HG02852 (cell line): ENCODE data around the gene OSGIN1.

Experiments used
- ATAC-seq: cut with Tn5 transposase; IDR thresholded peaks from one replicate; pipeline ENCODE4 v1.9.1; 2021; ENCODE audit warnings: mild to moderate bottlenecking, moderate library complexity; ENCODE audit not compliant: unreplicated experiment

The OSGIN1 gene

DNA sequence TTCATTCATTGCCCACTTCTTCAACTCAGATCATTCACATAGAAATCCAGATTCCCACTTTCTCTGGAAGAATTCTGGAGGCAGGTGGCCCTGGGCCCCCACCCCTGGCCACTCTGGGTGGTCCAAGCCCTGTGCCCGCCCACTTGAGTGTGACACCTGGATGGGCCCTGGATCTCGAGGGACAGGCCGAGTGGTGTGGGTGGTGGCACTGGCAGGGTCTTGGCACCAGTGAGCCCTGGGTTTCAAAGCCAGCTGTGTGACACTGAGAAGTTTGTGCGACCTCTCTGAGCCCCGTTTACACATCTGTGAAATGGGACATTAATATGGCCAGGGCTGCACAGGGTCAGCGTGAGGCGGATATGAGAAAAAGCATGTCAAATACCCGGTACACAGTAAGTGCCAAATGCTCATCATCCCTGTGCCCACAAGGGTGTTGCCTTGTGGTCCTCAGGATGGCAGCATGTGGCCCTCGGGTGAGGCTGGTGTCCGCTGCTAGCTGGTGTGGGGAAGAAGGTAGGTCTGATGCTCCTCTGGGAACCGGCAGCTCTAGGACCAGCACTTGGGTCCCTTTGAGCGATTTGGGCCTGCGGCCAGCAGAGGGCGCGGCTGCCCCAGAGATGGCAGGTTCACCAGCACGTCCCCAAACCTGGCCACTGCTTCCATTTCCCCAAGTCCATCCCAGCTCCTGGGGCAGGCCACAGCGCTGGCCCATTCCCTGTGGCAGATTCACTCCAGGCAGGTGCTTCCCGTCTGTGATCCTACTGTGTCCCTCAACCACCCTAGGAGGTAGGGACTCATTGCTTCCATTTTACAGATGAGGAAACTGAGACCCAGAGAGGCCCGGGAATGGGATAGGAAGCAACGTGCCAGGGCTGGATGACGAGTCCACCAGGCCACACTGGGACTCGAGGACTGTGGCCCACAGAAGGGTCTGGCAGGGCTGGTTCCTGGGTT, 3.6 kb downstream of the OSGIN1 start:
- ATAC-seq: peak; percentile 54

DNA sequence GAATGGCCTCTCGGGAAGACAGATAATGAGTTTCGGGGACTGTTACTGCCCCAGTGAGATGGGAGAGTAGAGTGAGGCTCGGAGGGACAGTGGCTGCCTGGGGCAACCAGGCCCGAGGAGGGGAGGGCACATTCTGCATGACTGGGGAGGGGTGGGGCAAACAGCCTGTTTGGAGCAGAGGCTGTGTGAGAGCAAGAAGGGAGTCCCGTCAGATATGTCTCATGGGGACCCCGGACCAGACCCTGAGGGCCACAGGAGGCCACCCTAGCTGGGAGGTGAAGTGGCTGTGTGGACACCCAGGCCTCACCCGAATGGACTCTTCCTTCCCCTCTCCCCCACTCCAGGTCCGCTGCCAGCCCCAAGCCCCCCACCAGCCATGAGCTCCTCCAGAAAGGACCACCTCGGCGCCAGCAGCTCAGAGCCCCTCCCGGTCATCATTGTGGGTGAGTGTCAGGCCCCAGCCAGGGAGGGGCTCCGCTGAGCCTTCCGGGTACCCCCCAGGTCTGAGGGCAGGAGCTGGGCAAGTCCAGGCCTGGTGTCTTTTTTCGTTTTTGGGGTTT, 4.3 kb downstream of the OSGIN1 start:
- ATAC-seq: no peak

DNA sequence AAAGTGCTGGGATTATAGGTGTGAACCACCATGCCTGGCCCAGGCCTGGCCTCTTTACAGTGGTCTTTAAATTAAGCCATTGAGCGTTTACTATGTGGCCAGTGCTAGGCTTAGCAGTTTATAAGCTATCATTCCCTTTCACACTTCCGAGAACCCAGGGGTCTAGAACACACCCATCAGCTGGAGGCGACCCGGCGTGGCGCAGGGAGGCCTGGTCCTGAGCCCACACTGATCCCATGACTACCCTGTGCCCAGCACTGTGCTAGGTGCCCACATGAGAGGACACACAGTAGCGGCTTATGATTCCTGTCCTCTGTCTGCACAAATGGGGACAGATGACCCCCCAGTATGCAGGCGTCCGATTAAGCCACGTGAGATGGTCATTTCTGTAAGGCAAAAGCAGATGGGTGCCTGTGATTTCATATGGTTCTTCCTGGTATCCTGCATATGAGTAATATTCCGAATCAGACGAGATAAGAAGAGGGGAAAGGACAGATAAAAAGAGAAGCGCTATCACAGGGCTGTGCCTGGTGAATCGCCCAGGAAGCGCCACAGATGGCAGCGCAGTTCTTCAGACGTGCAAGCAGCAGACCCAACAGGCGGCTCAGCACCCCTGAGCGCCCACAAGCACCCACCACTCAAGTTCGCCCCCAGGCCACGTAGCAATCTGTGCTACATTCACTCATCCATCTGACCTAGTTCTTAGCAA, 5.3 kb downstream of the OSGIN1 start:
- ATAC-seq: no peak

DNA sequence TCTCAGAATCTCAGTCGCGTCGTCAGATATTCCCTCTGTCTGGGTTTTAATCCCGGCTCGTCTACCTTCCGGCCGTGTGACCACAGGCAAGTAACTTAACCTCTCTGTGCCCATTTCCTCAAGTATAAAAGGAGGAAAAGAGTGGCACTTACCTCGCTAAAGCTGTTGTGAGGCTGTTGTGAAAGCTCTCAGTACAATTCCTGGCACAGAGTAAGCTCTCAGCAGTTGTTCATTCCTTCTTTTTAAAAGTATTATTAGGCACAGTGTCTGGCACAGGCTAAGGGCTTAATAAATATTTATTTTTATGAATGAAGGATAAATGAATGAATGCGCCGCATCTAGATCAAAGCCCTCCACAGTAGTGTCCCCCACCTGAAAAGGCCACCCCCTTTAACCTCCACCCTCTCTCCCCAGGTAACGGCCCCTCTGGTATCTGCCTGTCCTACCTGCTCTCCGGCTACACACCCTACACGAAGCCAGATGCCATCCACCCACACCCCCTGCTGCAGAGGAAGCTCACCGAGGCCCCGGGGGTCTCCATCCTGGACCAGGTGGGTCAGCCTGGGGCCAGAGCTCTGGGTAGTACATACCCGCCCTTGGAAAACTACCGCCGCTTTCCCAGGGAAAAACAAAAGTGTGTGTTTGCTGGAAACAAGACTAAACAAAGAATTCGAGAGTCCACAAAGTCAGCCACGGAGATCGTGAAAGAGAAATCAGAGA, 6.0 kb downstream of the OSGIN1 start:
- ATAC-seq: no peak

DNA sequence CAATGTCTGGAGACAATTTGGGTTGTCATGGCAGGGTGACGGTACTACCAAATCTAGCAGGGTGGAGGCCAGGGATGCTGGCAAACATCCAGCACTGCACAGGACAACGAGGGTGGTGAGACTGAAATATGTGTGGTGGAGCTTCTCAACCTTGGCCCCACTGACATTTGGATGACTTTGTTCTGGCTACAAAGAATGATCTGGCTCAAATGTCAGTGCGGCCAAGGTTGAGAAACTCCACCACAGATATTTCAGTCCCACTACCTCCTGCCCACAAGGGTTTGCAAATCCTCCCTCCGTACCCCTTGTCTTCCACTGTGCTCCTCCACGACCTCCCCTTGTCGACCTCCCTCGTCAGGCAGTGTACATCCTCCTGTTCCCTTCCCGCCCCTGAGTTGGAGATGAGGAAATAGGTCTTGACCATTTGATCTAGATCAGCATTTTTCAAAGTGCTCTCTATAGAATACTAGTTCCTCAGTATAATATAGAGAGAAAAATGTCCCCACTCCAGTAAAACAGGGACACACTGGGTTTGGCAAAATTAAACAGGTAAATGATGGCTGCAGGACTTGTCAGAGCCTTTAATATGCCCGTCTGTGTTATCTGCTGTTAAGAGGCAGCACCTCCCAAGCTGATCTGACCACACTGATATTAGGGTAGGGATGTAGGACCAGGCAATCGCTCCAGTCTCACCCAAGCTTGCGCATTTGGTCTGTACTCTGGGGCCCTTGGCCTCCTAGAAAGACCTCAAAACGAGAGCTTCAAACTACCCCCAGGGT, 6.8 kb downstream of the OSGIN1 start:
- no peak for ATAC-seq

DNA sequence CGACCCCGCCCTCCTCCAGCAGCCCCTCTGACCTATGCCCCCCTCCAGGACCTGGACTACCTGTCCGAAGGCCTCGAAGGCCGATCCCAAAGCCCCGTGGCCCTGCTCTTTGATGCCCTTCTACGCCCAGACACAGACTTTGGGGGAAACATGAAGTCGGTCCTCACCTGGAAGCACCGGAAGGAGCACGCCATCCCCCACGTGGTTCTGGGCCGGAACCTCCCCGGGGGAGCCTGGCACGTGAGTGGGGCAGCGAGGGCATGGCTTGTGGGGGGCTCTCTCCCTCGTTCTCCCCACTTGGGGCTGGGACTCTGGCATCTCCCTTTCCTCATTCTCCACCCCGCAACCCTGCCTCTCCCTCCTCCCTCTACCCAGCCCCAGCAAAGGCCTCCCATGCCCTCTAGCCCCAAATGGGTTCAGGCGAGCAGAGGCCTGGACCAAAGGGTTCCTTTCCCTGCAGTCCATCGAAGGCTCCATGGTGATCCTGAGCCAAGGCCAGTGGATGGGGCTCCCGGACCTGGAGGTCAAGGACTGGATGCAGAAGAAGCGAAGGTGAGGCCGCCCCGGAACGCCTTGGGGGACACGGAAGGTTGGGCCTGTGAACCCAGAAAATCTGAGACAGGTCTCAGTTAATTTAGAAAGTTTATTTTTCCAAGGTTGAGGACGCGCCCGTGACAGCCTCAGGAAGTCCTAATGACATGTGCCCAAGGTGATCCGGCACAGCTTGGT, 7.6 kb downstream of the OSGIN1 start:
- no peak for ATAC-seq

DNA sequence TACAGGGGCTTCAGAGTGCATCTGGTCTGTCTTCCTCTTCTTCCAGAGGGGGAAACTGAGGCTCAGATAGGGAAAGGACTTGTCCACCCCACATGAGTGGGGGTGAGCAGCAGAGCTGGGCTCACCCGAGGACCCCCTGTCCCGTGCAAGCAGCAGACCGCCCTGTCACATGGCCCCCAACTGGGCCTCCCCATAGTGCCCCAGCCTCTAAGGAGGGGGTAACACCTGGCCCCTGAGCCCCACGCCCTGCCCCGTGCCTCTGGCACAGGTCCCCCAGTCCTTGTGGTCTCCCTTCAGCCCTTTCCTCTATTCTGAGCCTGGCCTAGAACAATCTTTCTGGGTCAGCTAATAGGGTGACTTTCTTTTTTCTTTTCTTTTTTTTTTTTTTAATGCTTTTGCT, 8.6 kb downstream of the OSGIN1 start:
- no peak for ATAC-seq

DNA sequence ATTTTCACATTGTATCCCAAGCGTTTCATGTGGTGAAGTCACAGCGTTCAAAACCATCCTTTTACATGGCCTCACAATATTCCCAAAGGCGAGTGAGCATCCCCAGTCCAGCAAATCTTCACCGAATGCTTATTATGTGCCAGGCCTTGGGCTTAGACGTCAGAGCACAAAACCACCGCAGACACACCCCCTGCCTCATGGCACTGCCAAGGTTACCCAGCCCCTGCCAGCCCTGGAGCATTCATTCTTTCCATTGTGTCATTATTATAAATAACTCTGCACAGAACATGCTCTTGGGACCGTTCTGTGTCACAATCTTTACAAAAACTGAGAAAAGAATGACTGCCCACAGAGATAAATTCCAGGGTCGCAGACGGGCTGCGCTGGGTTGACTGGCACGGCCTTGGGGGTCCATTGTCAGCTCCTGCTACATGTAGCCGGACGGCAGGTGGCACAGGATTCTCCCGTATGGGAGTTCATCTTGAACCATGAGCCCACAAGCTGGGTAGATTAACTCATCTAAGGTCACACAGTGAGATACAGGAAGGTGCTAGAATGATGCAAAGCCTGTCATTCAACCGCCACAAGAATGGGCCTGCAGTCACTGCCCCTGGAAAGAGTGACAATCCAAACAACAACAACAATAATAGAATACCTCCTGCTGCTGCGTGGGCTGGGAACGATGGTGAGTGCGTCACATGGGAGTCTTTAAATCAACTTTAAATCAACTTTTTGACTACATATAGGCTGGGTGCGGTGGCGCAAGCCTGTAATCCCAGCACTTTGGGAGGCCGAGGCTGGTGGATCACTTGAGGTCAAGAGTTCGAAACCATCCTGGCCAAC, 10.5 kb downstream of the OSGIN1 start:
- no peak for ATAC-seq

DNA sequence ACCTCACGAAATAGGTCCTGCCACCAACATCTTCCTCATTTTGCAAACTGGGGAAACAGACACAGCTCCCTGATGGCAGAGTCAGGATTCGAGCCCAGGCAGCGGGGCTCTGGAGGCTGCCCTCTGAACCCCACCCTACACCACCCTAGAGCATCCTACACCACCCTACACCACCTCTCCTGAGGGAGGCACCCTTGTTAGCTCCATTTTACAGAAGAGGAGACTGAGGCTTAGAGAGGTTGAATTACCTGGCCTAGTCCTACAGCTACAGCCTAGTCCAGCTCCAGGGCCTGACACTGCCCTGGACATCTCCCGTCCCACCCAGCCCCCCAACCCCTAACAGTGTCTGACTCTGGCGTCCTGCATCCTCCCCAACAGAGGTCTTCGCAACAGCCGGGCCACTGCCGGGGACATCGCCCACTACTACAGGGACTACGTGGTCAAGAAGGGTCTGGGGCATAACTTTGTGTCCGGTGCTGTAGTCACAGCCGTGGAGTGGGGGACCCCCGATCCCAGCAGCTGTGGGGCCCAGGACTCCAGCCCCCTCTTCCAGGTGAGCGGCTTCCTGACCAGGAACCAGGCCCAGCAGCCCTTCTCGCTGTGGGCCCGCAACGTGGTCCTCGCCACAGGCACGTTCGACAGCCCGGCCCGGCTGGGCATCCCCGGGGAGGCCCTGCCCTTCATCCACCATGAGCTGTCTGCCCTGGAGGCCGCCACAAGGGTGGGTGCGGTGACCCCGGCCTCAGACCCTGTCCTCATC, 11.8 kb downstream of the OSGIN1 start:
- ATAC-seq: no peak

DNA sequence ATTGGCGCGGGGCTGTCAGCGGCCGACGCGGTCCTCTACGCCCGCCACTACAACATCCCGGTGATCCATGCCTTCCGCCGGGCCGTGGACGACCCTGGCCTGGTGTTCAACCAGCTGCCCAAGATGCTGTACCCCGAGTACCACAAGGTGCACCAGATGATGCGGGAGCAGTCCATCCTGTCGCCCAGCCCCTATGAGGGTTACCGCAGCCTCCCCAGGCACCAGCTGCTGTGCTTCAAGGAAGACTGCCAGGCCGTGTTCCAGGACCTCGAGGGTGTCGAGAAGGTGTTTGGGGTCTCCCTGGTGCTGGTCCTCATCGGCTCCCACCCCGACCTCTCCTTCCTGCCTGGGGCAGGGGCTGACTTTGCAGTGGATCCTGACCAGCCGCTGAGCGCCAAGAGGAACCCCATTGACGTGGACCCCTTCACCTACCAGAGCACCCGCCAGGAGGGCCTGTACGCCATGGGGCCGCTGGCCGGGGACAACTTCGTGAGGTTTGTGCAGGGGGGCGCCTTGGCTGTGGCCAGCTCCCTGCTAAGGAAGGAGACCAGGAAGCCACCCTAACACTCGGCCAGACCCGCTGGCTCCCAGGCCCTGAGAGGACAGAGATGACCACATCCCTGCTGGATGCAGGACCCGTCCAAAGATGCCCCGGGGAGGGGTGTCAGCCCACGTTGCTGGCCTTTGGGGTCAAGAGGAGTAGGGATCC, 12.6 kb downstream of the OSGIN1 start:
- ATAC-seq: no peak

DNA sequence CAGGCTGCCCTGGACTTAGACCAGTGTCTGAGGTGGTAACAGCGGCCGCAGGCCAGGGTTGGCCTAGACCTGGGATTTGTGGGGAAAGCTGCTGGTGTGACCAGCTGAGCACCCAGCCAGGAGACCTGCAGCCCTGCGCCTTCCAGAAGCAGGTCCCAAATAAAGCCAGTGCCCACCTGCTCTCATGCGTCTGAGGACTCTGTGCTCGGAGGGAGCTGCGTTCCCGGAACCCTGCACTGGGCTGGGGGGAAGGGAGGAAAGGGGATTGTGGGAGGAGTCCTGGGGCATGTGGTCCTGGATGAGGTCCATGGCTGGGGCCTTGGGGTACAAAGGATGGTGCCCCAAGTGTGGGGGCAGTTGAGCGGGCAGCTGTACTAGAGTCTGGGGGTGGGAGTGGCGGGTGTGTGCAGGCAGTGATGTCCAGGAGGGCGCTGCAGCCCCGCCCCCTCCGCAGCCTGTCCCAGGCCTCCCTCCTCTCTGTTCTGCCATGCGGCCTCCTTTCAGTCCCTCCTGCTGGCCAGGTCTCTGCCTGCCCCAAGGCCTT, 13.2 kb downstream of the OSGIN1 start:
- ATAC-seq: no peak

DNA sequence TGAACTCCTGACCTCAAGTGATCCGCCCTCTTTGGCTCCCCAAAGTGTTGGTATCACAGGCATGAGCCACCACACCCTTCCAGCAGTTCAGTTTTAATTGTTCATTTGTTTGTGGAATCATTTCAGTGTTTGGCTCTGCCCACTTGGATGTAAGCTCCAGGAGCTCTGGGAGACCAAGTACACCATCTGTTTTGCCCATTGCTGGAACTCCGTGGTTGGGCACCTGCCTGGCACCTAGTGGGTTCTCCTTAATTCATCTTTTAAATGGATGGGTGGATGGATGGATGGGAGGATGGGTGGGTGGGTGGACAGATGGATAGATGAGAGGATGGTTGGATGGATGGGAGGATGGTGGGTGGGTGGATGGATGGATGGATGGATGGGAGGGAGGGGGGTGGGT, 14.1 kb downstream of the OSGIN1 start:
- no peak for ATAC-seq

DNA sequence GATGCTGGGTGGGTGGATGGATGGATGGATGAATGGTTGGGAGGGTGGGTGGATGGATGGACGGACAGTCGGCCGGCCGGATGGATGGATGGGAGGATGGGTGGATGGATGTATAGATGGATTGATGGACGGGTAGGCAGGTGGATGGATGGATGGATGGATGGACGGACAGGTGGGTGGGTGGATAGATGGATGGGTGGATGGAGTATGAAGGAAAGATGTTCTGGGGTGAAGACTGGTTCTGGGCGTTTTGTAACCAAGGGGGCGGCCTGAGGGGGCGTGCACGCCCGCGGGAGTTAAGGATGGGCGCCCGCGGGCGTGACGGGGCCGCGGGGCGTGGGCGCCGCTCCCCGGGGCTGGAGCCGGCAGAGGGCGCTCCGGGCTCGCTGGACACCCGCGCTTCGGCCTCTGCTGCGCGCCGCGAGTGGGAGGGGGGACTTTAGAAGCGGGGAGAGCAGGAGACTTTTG, 14.8 kb downstream of the OSGIN1 start, which contains the start of gene NECAB2:
TSS of gene NECAB2 (plus strand) at position 407 of the 468 bp plus-strand sequence. CDS start 405 bp downstream, outside the sequence.
- no peak for ATAC-seq

DNA sequence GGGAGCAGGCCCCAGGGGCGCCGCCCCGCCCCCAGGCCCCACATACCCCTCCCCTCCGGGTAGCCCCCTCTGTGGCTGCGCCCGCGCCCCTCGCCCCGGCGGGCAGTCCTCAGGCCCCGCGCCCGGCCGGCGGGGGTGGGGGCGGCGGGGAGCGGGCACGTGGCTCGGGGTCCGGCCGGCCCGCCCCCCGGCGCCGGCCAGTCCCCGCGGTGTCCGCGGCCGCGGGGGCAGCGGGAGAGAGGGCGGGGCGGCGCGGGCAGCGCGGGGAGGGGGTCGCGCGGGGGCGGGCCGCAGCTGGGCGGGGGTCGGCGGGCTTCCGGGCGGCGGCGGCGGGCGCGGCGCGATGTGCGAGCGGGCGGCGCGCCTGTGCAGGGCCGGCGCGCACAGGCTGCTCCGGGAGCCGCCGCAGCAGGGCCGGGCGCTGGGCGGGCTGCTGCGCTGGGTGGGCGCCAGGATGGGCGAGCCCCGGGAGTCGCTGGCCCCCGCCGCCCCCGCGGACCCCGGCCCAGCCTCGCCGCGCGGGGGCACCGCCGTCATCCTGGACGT, 15.3 kb downstream of the OSGIN1 start:
- no peak for ATAC-seq

DNA sequence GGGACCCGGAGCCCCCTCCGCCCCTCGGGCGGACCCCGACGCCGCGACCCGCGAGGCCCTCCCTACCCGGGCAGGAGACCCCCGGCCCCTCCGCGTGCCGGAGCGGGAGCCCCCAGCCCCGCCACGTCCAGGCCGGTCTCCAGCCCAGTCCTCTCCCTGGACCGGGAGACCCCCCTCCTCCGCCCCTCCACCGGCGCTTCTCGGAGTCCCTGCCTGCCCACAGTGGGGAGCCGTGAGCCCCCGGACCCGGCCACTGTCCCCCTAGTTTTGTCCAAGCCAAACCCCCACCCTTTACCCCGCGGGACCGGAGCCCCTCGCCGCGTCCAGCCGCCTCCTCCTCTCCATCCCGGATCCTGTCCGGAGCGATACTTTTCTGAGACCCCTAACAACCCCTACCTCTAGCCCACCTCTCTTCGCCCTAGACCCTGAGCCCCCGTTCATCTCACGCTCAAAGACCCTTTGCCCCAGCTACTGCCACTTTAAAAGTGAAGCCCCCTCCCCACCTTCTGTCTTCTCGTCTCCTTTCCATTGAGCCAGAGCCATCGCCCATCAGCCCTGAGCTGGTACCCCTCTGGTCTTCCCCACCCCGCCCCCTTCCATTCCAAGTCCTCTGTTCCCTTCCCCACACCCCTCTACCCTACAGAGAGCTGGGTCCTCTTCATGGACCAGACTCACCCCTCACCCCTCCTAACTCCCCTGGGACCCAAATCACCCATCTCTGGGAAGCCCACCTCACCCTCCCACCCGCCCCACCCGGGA, 16.0 kb downstream of the OSGIN1 start:
- no peak for ATAC-seq
